GM21576 (cell line): ENCODE results near the gene GNAI3.

Experiments
- ATAC-seq: cut with Tn5 transposase; IDR thresholded peaks from one replicate; pipeline ENCODE4 v1.9.1; 2021; ENCODE audit warnings: mild to moderate bottlenecking, moderate library complexity; ENCODE audit not compliant: unreplicated experiment

GNAI3 gene

GRCh38 chr1:109634771-109635750 is 86.6 kb downstream of the GNAI3 start:
- no peak for ATAC-seq

GRCh38 chr1:109635862-109636200 is 87.4 kb downstream of the GNAI3 start:
- no peak for ATAC-seq

GRCh38 chr1:109636201-109636952 is 88.0 kb downstream of the GNAI3 start:
- ATAC-seq = no peak

- ATAC-seq = no peak
Observed at GRCh38 chr1:109637446-109637845, 89.0 kb downstream of the GNAI3 start.

GRCh38 chr1:109639063-109639840 is 90.8 kb downstream of the GNAI3 start:
- ATAC-seq = no peak

- ATAC-seq = no peak
Observed at GRCh38 chr1:109639841-109640184, 91.4 kb downstream of the GNAI3 start.

- ATAC-seq = peak; percentile 65
Observed at GRCh38 chr1:109640285-109640865, 92.0 kb downstream of the GNAI3 start.

GRCh38 chr1:109641078-109641740 is 92.8 kb downstream of the GNAI3 start:
- no peak for ATAC-seq

- ATAC-seq = no peak
Observed at GRCh38 chr1:109641861-109642260, 93.4 kb downstream of the GNAI3 start.

- ATAC-seq = no peak
Observed at GRCh38 chr1:109642626-109643025, 94.2 kb downstream of the GNAI3 start.

GRCh38 chr1:109643385-109644230 is 95.2 kb downstream of the GNAI3 start:
- ATAC-seq = peak; percentile 77

GRCh38 chr1:109644670-109645069 is 96.3 kb downstream of the GNAI3 start:
- no peak for ATAC-seq

- no peak for ATAC-seq
Observed at GRCh38 chr1:109649491-109649914, 101.1 kb downstream of the GNAI3 start.

- ATAC-seq = no peak
Observed at GRCh38 chr1:109650609-109651008, 102.2 kb downstream of the GNAI3 start.

- no peak for ATAC-seq
Observed at GRCh38 chr1:109652402-109652801, 104.0 kb downstream of the GNAI3 start.

GRCh38 chr1:109653306-109653705 is 104.9 kb downstream of the GNAI3 start:
- ATAC-seq = no peak

- no peak for ATAC-seq
Observed at GRCh38 chr1:109654519-109654918, 106.1 kb downstream of the GNAI3 start.

GRCh38 chr1:109655615-109656519 is 107.5 kb downstream of the GNAI3 start, which contains the start of gene GSTM4:
Gene GSTM4 (plus strand): TSS chr1:109656099. CDS start chr1:109656390, 291 bp downstream.
- peak; percentile 84 for ATAC-seq
